NCI-H524 treated with DMSO at 0.1 percent for 48 hours (cell line): ENCODE data around the gene CACNA2D2.

Experiments used
- DNase-seq: peaks from one replicate; lab custom pipeline; 2025; lab: John Stamatoyannopoulos, UW

CACNA2D2 gene

GRCh38 chr3:50395070-50395860 lies 108.2 kb downstream of the CACNA2D2 start:
- no peak for DNase-seq

GRCh38 chr3:50393061-50393460 lies 110.4 kb downstream of the CACNA2D2 start:
- DNase-seq, result no peak

- DNase-seq, result no peak
Measured at GRCh38 chr3:50392101-50392715, 111.2 kb downstream of the CACNA2D2 start.

- peak; percentile 31 for DNase-seq
Measured at GRCh38 chr3:50390508-50391224, 112.8 kb downstream of the CACNA2D2 start.

GRCh38 chr3:50389414-50389767 lies 114.0 kb downstream of the CACNA2D2 start:
- DNase-seq, result no peak

GRCh38 chr3:50388720-50389413 lies 114.6 kb downstream of the CACNA2D2 start:
- no peak for DNase-seq

GRCh38 chr3:50388016-50388719 lies 115.3 kb downstream of the CACNA2D2 start:
- peak; percentile 50 for DNase-seq

- no peak for DNase-seq
Measured at GRCh38 chr3:50385754-50386153, 117.7 kb downstream of the CACNA2D2 start.

GRCh38 chr3:50383750-50384149 lies 119.7 kb downstream of the CACNA2D2 start:
- no peak for DNase-seq

- DNase-seq, result no peak
Measured at GRCh38 chr3:50382722-50383121, 120.7 kb downstream of the CACNA2D2 start.

- DNase-seq, result peak; percentile 27
Measured at GRCh38 chr3:50381383-50381782, 122.1 kb downstream of the CACNA2D2 start.

GRCh38 chr3:50380405-50381085 lies 122.9 kb downstream of the CACNA2D2 start:
- DNase-seq, result no peak

GRCh38 chr3:50378757-50379156 lies 124.7 kb downstream of the CACNA2D2 start:
- no peak for DNase-seq

GRCh38 chr3:50378024-50378423 lies 125.4 kb downstream of the CACNA2D2 start:
- no peak for DNase-seq

- DNase-seq, result no peak
Measured at GRCh38 chr3:50375258-50375931, 128.0 kb downstream of the CACNA2D2 start.

GRCh38 chr3:50374363-50375257 lies 128.8 kb downstream of the CACNA2D2 start:
- no peak for DNase-seq

GRCh38 chr3:50373146-50374051 lies 130.0 kb downstream of the CACNA2D2 start:
- DNase-seq, result no peak

GRCh38 chr3:50372349-50372748 lies 131.1 kb downstream of the CACNA2D2 start:
- no peak for DNase-seq
